GM23338 (cell line): Measurements from ENCODE around the gene MTURN. TPM values are rescaled to one million over a fixed set of nuclear protein-coding genes. Genes with fewer than 3 reads are reported as not detected.

Experiments used
- ATAC-seq: fragments of 200-7000 bp; cut with Tn5 transposase; 3 replicates; pipeline ENCODE4 v1.9.1; 2020
- DNase-seq: peaks from one replicate; pipeline ENCODE4 v3.0.0-alpha.2; 2015; ENCODE audit warnings: low spot score
- H2AFZ ChIP-seq: fragments of 200-600 bp; sonication (generic); 2 replicates; pipeline ENCODE4 v1.8.0; 2016; ENCODE audit warnings: antibody characterized with exemption, mild to moderate bottlenecking, moderate library complexity
- H3F3A ChIP-seq: fragments of 200-600 bp; sonication (generic); replicated peaks from 2 replicates; pipeline ENCODE4 v1.8.0; 2017; ENCODE audit warnings: antibody characterized with exemption, mixed run types, low read depth
- H3K27ac ChIP-seq: fragments of 200-600 bp; sonication (generic); 2 replicates; pipeline ENCODE4 v1.6.1; 2016; ENCODE audit warnings: low read depth
- H3K27me3 ChIP-seq: fragments of 200-600 bp; sonication (generic); 2 replicates; pipeline ENCODE4 v1.8.0; 2016; ENCODE audit warnings: mild to moderate bottlenecking, mixed run types, moderate library complexity; ENCODE audit not compliant: insufficient read depth
- H3K36me3 ChIP-seq: fragments of 200-600 bp; sonication (generic); 2 replicates; pipeline ENCODE4 v1.8.0; 2016; ENCODE audit warnings: mild to moderate bottlenecking; ENCODE audit not compliant: insufficient read depth
- H3K4me1 ChIP-seq: fragments of 200-600 bp; sonication (generic); 2 replicates; pipeline ENCODE4 v1.8.0; 2016; ENCODE audit warnings: mild to moderate bottlenecking, moderate library complexity; ENCODE audit not compliant: insufficient read depth
- H3K4me2 ChIP-seq: fragments of 200-600 bp; sonication (generic); 2 replicates; pipeline ENCODE4 v1.7.1; 2017; ENCODE audit warnings: mixed run types
- H3K4me3 ChIP-seq: fragments of 200-600 bp; sonication (generic); 2 replicates; pipeline ENCODE4 v1.6.1; 2016; ENCODE audit warnings: mixed run types
- H3K79me2 ChIP-seq: fragments of 200-600 bp; sonication (generic); replicated peaks from 2 replicates; pipeline ENCODE4 v1.8.0; 2017; ENCODE audit warnings: mild to moderate bottlenecking; ENCODE audit not compliant: insufficient read depth
- H3K9me2 ChIP-seq: fragments of 200-600 bp; sonication (generic); 2 replicates; pipeline ENCODE4 v1.8.0; 2017; ENCODE audit not compliant: insufficient read depth
- H4K20me1 ChIP-seq: fragments of 200-600 bp; sonication (generic); replicated peaks from 2 replicates; pipeline ENCODE4 v1.8.0; 2017; ENCODE audit warnings: mild to moderate bottlenecking; ENCODE audit not compliant: insufficient read depth
- H3K27ac Mint-ChIP-seq: 2 replicates; pipeline ENCODE4 v1.8.0; 2020; ENCODE audit warnings: inconsistent platforms, mild to moderate bottlenecking, moderate library complexity, mixed read lengths
- H3K27me3 Mint-ChIP-seq: 3 replicates; pipeline ENCODE4 v1.8.0; 2022; ENCODE audit warnings: low read depth, mild to moderate bottlenecking, moderate library complexity, mixed read lengths, inconsistent platforms; ENCODE audit not compliant: insufficient read depth, poor library complexity
- H3K36me3 Mint-ChIP-seq: 3 replicates; pipeline ENCODE4 v1.8.0; 2021; ENCODE audit warnings: low read depth, mild to moderate bottlenecking, inconsistent platforms, moderate library complexity, mixed read lengths
- H3K4me1 Mint-ChIP-seq: 3 replicates; pipeline ENCODE4 v1.8.0; 2020; ENCODE audit warnings: mild to moderate bottlenecking, inconsistent platforms, mixed read lengths
- H3K4me3 Mint-ChIP-seq: 3 replicates; pipeline ENCODE4 v1.8.0; 2021; ENCODE audit warnings: moderate library complexity, mild to moderate bottlenecking, inconsistent platforms, mixed read lengths
- H3K9me3 Mint-ChIP-seq: 3 replicates; pipeline ENCODE4 v1.8.0; 2020; ENCODE audit warnings: moderate library complexity, mild to moderate bottlenecking, inconsistent platforms, mixed read lengths
- POLR2AphosphoS5 ChIP-seq: IDR thresholded peaks from 2 replicates; pipeline ENCODE4 v1.6.1; 2016; ENCODE audit warnings: antibody characterized with exemption, low read depth
- STAT1 ChIP-seq: IDR thresholded peaks from one replicate; pipeline ENCODE4 v1.6.1; 2016; ENCODE audit warnings: antibody characterized with exemption; ENCODE audit not compliant: unreplicated experiment
- polyA plus RNA-seq: library from polyadenylated mRNA; unstranded; fragments of >200 nt; fragmentation: Nextera tagmentation; extraction: Ambion mirVana; gene quantifications from 2 replicates; pipeline ENCODE4 v1.2.1, GENCODE V29; 2016
- total RNA-seq: library from RNA; depleted of rRNA; stranded (reverse); fragments of >200 nt; shearing (Covaris generic); gene quantifications from 2 replicates; pipeline ENCODE4 v1.2.3, GENCODE V29; 2014
- TF ChIP-seq, protein P1 (sequence below): fragments of 250-450 bp; sonication (Bioruptor Pico); IDR thresholded peaks from 2 replicates; pipeline ENCODE4 v1.5.0; 2020; ENCODE audit warnings: mild to moderate bottlenecking, moderate library complexity
- TF ChIP-seq, protein P2 (sequence below): IDR thresholded peaks from one replicate; pipeline ENCODE4 v1.6.1; 2018; ENCODE audit warnings: antibody characterized with exemption; ENCODE audit not compliant: unreplicated experiment

The MTURN gene
- total and polyA plus RNA-seq, 2 experiments from 2014 or later = 3.1 to 8.7 TPM

DNA sequence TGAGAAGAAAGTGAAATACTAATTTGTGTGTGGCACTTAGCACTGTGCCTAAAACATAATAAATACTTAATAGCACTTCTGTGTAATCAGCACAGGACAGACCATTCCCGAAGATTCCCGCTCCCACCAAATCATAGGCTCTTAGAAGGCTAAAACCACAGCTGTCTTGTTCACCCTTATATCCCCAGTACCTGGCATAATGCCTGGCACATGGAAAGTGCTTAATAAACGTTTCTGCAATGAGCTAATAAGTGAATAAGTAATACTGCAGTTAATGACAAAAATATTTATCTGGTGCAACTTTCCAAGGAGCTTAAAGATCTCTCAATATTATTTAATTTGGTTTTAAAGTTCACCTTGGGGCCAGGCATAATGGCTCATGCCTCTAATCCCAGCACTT lies 43.2 kb downstream of the MTURN start (continued):
- TF ChIP-seq, protein P1, sequence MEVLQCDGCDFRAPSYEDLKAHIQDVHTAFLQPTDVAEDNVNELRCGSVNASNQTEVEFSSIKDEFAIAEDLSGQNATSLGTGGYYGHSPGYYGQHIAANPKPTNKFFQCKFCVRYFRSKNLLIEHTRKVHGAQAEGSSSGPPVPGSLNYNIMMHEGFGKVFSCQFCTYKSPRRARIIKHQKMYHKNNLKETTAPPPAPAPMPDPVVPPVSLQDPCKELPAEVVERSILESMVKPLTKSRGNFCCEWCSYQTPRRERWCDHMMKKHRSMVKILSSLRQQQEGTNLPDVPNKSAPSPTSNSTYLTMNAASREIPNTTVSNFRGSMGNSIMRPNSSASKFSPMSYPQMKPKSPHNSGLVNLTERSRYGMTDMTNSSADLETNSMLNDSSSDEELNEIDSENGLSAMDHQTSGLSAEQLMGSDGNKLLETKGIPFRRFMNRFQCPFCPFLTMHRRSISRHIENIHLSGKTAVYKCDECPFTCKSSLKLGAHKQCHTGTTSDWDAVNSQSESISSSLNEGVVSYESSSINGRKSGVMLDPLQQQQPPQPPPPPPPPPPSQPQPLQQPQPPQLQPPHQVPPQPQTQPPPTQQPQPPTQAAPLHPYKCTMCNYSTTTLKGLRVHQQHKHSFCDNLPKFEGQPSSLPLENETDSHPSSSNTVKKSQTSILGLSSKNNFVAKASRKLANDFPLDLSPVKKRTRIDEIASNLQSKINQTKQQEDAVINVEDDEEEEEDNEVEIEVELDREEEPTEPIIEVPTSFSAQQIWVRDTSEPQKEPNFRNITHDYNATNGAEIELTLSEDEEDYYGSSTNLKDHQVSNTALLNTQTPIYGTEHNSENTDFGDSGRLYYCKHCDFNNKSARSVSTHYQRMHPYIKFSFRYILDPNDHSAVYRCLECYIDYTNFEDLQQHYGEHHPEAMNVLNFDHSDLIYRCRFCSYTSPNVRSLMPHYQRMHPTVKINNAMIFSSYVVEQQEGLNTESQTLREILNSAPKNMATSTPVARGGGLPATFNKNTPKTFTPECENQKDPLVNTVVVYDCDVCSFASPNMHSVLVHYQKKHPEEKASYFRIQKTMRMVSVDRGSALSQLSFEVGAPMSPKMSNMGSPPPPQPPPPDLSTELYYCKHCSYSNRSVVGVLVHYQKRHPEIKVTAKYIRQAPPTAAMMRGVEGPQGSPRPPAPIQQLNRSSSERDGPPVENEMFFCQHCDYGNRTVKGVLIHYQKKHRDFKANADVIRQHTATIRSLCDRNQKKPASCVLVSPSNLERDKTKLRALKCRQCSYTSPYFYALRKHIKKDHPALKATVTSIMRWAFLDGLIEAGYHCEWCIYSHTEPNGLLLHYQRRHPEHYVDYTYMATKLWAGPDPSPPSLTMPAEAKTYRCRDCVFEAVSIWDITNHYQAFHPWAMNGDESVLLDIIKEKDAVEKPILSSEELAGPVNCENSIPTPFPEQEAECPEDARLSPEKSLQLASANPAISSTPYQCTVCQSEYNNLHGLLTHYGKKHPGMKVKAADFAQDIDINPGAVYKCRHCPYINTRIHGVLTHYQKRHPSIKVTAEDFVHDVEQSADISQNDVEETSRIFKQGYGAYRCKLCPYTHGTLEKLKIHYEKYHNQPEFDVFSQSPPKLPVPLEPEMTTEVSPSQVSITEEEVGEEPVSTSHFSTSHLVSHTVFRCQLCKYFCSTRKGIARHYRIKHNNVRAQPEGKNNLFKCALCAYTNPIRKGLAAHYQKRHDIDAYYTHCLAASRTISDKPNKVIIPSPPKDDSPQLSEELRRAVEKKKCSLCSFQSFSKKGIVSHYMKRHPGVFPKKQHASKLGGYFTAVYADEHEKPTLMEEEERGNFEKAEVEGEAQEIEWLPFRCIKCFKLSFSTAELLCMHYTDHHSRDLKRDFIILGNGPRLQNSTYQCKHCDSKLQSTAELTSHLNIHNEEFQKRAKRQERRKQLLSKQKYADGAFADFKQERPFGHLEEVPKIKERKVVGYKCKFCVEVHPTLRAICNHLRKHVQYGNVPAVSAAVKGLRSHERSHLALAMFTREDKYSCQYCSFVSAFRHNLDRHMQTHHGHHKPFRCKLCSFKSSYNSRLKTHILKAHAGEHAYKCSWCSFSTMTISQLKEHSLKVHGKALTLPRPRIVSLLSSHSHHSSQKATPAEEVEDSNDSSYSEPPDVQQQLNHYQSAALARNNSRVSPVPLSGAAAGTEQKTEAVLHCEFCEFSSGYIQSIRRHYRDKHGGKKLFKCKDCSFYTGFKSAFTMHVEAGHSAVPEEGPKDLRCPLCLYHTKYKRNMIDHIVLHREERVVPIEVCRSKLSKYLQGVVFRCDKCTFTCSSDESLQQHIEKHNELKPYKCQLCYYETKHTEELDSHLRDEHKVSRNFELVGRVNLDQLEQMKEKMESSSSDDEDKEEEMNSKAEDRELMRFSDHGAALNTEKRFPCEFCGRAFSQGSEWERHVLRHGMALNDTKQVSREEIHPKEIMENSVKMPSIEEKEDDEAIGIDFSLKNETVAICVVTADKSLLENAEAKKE (CRISPR knock-in tag) = no peak
- no peak for TF ChIP-seq STAT1
- TF ChIP-seq, protein P2, sequence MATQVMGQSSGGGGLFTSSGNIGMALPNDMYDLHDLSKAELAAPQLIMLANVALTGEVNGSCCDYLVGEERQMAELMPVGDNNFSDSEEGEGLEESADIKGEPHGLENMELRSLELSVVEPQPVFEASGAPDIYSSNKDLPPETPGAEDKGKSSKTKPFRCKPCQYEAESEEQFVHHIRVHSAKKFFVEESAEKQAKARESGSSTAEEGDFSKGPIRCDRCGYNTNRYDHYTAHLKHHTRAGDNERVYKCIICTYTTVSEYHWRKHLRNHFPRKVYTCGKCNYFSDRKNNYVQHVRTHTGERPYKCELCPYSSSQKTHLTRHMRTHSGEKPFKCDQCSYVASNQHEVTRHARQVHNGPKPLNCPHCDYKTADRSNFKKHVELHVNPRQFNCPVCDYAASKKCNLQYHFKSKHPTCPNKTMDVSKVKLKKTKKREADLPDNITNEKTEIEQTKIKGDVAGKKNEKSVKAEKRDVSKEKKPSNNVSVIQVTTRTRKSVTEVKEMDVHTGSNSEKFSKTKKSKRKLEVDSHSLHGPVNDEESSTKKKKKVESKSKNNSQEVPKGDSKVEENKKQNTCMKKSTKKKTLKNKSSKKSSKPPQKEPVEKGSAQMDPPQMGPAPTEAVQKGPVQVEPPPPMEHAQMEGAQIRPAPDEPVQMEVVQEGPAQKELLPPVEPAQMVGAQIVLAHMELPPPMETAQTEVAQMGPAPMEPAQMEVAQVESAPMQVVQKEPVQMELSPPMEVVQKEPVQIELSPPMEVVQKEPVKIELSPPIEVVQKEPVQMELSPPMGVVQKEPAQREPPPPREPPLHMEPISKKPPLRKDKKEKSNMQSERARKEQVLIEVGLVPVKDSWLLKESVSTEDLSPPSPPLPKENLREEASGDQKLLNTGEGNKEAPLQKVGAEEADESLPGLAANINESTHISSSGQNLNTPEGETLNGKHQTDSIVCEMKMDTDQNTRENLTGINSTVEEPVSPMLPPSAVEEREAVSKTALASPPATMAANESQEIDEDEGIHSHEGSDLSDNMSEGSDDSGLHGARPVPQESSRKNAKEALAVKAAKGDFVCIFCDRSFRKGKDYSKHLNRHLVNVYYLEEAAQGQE = no peak
- no peak for TF ChIP-seq POLR2AphosphoS5

DNA sequence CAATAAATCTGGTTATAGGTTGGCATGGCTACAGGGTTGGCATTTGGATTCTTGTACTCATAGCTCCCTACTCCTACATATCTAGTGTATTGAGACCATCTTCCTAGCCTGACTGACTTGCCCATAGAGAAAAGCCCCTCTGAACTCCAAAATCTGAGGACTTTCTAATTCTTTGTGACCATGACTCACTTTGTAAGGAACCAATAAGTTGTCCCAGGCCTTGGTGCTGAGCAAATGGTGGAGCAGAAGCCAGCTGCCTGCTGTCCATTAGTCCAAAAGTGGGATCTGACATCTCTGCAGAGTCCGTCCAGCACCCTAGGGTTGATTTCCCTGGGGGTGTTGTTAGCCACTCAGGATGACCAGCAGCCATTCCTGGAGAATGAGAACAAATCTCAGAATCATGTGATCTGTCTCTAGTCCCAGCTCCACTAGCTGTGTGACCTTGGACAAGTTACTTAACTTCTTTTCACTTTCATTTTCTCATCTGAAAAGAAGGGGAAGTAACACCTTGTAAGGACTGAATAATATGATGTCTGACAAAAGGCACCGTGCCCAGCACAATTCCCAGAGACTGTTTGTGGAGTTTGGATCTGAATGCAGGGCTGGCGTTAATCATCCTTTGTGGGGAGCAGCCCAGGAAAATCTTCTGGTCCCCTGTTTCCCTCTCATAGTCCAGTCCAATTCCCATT lies 44.1 kb downstream of the MTURN start:
- no peaks in the 10 kb centered on the region for H3K79me2 ChIP-seq
- no peak overlapping the region for H3K27ac ChIP-seq
- no peaks in the 10 kb centered on the region for H3K36me3 ChIP-seq
- H2AFZ ChIP-seq = no peak overlapping the region
- Mint-ChIP-seq H3K9me3 (no peaks in the 10 kb centered on the region), H3K4me3 (no peak overlapping the region), H3K4me1 (peaks cover 5% of the 10 kb centered on the region; the same call in 2 of the 3 replicates), H3K27ac (no peak overlapping the region), H3K27me3 (no peaks in the 10 kb centered on the region), H3K36me3 (no peaks in the 10 kb centered on the region)
- H3K4me2 ChIP-seq = no peak overlapping the region
- no peak for DNase-seq
- ATAC-seq = no peak
- H3K9me2 ChIP-seq = no peaks in the 10 kb centered on the region
- H3K4me1 ChIP-seq = no peaks in the 10 kb centered on the region
- H4K20me1 ChIP-seq = no peaks in the 10 kb centered on the region
- no peaks in the 10 kb centered on the region for H3K27me3 ChIP-seq
- H3K4me3 ChIP-seq = no peak overlapping the region
- no peaks in the 10 kb centered on the region for H3F3A ChIP-seq
- TF ChIP-seq, protein P1 (CRISPR knock-in tag) = no peak
